Keratinocyte (primary cell): ENCODE data around the gene EXOC4. TPM values are rescaled to one million over a fixed set of nuclear protein-coding genes. Genes with fewer than 3 reads are reported as not detected.

Experiments used
- DNase-seq: peaks from one replicate; pipeline ENCODE4 v3.0.0-alpha.2; 2011; ENCODE audit warnings: low read depth, missing footprints, low spot score
- FAIRE-seq: peaks from 2 replicates; lab custom pipeline; 2011; peaks lifted over from hg19 to GRCh38; lab: Jason Lieb, UNC
- H2AFZ ChIP-seq: 2 replicates; pipeline ENCODE4 v1.6.0; 2012; ENCODE audit warnings: low read length, control low read depth, inconsistent platforms; ENCODE audit not compliant: control insufficient read depth
- H3K27ac ChIP-seq: 2 replicates; pipeline ENCODE4 v1.5.1; 2011; ENCODE audit warnings: low read length; ENCODE audit not compliant: control insufficient read depth, insufficient read depth
- H3K27me3 ChIP-seq: 3 replicates; pipeline ENCODE4 v1.6.0; 2011; ENCODE audit warnings: low read length; ENCODE audit not compliant: control insufficient read depth, insufficient read depth; ENCODE audit errors: extremely low read depth
- H3K36me3 ChIP-seq, 2 experiments: 2 replicates in 1 of 2; 3 replicates in 1 of 2; pipeline ENCODE4 v1.5.1; 2011; ENCODE audit warnings: low read length in 2 of 2, mild to moderate bottlenecking in 1 of 2; ENCODE audit not compliant: control insufficient read depth in 2 of 2, insufficient read depth in 2 of 2; ENCODE audit errors: extremely low read depth in 1 of 2
- H3K4me1 ChIP-seq: 3 replicates; pipeline ENCODE4 v1.5.1; 2011; ENCODE audit warnings: low read length; ENCODE audit not compliant: control insufficient read depth, insufficient read depth; ENCODE audit errors: extremely low read depth
- H3K4me2 ChIP-seq: 3 replicates; pipeline ENCODE4 v1.6.0; 2011; ENCODE audit warnings: low read depth, low read length; ENCODE audit not compliant: control insufficient read depth, insufficient read depth; ENCODE audit errors: extremely low read depth
- H3K4me3 ChIP-seq, 3 experiments: fragments of 200-600 bp in 1 of 3; sonication (generic) in 1 of 3; 2 replicates in 2 of 3; 3 replicates in 1 of 3; pipeline ENCODE4 v1.5.1; 2011 to 2016; ENCODE audit warnings: low read length in 3 of 3, mild to moderate bottlenecking in 3 of 3, control low read depth in 2 of 3, inconsistent platforms in 1 of 3, low read depth in 1 of 3, mixed read lengths in 1 of 3, mixed run types in 1 of 3, moderate library complexity in 1 of 3; ENCODE audit not compliant: control insufficient read depth in 2 of 3, insufficient read depth in 2 of 3; ENCODE audit errors: extremely low read depth in 1 of 3
- H3K79me2 ChIP-seq: 2 replicates; pipeline ENCODE4 v1.6.0; 2012; ENCODE audit warnings: low read length; ENCODE audit not compliant: control insufficient read depth, insufficient read depth
- H3K9ac ChIP-seq: 3 replicates; pipeline ENCODE4 v1.6.0; 2011; ENCODE audit warnings: low read length; ENCODE audit not compliant: control insufficient read depth, insufficient read depth; ENCODE audit errors: extremely low read depth
- H3K9me1 ChIP-seq: 3 replicates; pipeline ENCODE4 v1.6.0; 2011; ENCODE audit warnings: low read length; ENCODE audit not compliant: control insufficient read depth, insufficient read depth; ENCODE audit errors: extremely low read depth
- H3K9me3 ChIP-seq: 2 replicates; pipeline ENCODE4 v1.5.1; 2012; ENCODE audit warnings: low read depth, low read length; ENCODE audit not compliant: control insufficient read depth
- H4K20me1 ChIP-seq: 3 replicates; pipeline ENCODE4 v1.6.0; 2011; ENCODE audit warnings: low read length; ENCODE audit not compliant: control insufficient read depth, insufficient read depth; ENCODE audit errors: extremely low read depth
- EZH2 ChIP-seq: IDR thresholded peaks from one replicate; pipeline ENCODE4 v1.6.1; 2012; ENCODE audit warnings: inconsistent platforms, mild to moderate bottlenecking, low read length, moderate library complexity
- dilution Hi-C: fragments of 300-500 bp; cut with MboI; formaldehyde crosslinking; loops from one replicate; pipeline ENCODE4 v1.7.0; 2020; ENCODE audit warnings: low sequenced_read_pairs; ENCODE audit not compliant: extremely low pct_ligation_motif_present
- polyA plus RNA-seq, 5 experiments: library from polyadenylated mRNA; depleted of rRNA in 3 of 5; stranded (reverse) in 3 of 5; stranded (forward) in 1 of 5; unstranded in 1 of 5; fragments of >200 nt; gene quantifications; 1 replicate in 1 of 5; 2 replicates in 3 of 5; 3 replicates in 1 of 5; pipeline versions ENCODE4 v1.2.1 to v1.2.3, GENCODE V29; 2011 to 2012; ENCODE audit warnings: missing spikeins in 2 of 5, low read depth in 1 of 5, low replicate concordance in 1 of 5
- TF ChIP-seq, protein P1 (sequence below), 3 experiments: IDR thresholded peaks in 1 of 3; conservative IDR thresholded peaks in 1 of 3; optimal IDR thresholded peaks in 1 of 3; 2 replicates in 2 of 3; 3 replicates in 1 of 3; pipeline versions ENCODE3 to v1.5.1; 2011; ENCODE audit warnings: low read length in 3 of 3, mild to moderate bottlenecking in 3 of 3, moderate library complexity in 2 of 3, control low read depth in 1 of 3, inconsistent platforms in 1 of 3; ENCODE audit not compliant: insufficient read depth in 2 of 3; ENCODE audit errors: extremely low read depth in 1 of 3

Gene EXOC4
- polyA plus RNA-seq, 1 donor (not counting 4 experiments of a cell fraction or from before 2014, with no cell fraction given) = 52.6 TPM

DNA sequence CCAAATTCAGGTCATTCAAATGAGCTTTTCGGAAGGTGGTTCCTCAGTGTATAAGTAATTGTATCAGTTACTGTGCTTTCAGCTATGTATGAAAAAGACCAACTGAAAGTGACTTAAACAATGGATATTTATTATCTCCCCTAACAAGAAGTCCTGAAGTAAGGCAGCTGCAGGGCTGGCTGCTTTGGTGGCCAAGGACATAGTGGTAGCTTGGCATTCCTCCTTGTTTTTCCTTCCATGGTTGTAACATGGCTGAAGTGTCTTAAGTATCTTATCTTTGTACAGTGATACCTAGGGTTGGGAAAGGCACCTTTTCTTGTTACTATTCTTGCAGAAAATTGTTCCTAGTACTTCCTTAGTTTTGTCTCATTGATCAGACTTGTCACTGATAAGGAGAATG, 21.4 kb downstream of the EXOC4 start:
- Histone ChIP-seq H3K4me1 (no peaks in the 10 kb centered on the region), H4K20me1 (no peaks in the 10 kb centered on the region), H3K4me3 (no peak overlapping the region), H3K27ac (no peak overlapping the region), H3K27me3 (no peaks in the 10 kb centered on the region), H3K79me2 (peaks cover 3% of the 10 kb centered on the region), H2AFZ (no peak overlapping the region), H3K9me1 (no peaks in the 10 kb centered on the region), H3K9ac (no peak overlapping the region), H3K36me3 (peaks cover 2 to 3% of the 10 kb centered on the region in 2 experiments), H3K9me3 (no peaks in the 10 kb centered on the region), H3K4me2 (no peak overlapping the region)
- FAIRE-seq = no peak
- no peak for DNase-seq
- dilution Hi-C loops = no loop called here
- TF ChIP-seq, protein P1, sequence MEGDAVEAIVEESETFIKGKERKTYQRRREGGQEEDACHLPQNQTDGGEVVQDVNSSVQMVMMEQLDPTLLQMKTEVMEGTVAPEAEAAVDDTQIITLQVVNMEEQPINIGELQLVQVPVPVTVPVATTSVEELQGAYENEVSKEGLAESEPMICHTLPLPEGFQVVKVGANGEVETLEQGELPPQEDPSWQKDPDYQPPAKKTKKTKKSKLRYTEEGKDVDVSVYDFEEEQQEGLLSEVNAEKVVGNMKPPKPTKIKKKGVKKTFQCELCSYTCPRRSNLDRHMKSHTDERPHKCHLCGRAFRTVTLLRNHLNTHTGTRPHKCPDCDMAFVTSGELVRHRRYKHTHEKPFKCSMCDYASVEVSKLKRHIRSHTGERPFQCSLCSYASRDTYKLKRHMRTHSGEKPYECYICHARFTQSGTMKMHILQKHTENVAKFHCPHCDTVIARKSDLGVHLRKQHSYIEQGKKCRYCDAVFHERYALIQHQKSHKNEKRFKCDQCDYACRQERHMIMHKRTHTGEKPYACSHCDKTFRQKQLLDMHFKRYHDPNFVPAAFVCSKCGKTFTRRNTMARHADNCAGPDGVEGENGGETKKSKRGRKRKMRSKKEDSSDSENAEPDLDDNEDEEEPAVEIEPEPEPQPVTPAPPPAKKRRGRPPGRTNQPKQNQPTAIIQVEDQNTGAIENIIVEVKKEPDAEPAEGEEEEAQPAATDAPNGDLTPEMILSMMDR (optimal IDR thresholded peaks at IDR 0.05 in 1 of 3, IDR thresholded peaks at IDR 0.05 in 1 of 3, conservative IDR thresholded peaks at IDR 0.05 in 1 of 3; ENCODE audit: extremely low read depth in 1 of 3, insufficient read depth in 2 of 3, low read length in 3 of 3) = no peak
- no peak for TF ChIP-seq EZH2

DNA sequence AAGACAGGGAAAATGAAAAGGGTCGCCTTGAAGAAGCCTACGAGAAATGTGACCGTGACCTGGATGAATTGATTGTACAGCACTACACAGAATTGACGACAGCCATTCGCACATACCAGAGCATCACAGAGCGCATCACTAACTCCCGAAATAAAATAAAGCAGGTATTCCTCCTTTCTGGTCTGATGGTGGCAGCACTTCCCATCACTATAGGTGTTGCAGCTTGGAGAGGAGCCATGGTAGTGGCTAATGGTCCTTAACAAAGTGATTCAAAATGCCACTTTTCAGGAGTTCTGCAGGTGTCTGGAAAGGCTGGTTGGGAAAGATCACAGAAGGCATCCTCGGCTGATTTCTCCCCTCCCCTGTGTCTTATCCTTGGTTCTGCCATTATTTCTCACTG, 22.1 kb downstream of the EXOC4 start:
- H4K20me1 ChIP-seq = no peaks in the 10 kb centered on the region
- H3K9me1 ChIP-seq = no peaks in the 10 kb centered on the region
- no peak overlapping the region for H3K4me3 ChIP-seq
- H3K27me3 ChIP-seq = no peaks in the 10 kb centered on the region
- peaks cover 3% of the 10 kb centered on the region in 2 experiments for H3K36me3 ChIP-seq
- no peaks in the 10 kb centered on the region for H3K9me3 ChIP-seq
- DNase-seq (no peak), FAIRE-seq (no peak)
- no peaks in the 10 kb centered on the region for H3K4me1 ChIP-seq
- no peak for TF ChIP-seq EZH2
- TF ChIP-seq, protein P1 (optimal IDR thresholded peaks at IDR 0.05 in 1 of 3, IDR thresholded peaks at IDR 0.05 in 1 of 3, conservative IDR thresholded peaks at IDR 0.05 in 1 of 3; ENCODE audit: extremely low read depth in 1 of 3, insufficient read depth in 2 of 3, low read length in 3 of 3) = peak in 1 of 3 experiments; percentile 47
- H3K27ac ChIP-seq = no peak overlapping the region
- dilution Hi-C loops = no loop called here
- H3K79me2 ChIP-seq = peaks cover 3% of the 10 kb centered on the region
- H3K9ac ChIP-seq = no peak overlapping the region
- no peak overlapping the region for H3K4me2 ChIP-seq
- no peak overlapping the region for H2AFZ ChIP-seq
